A673 (cell line): ENCODE data around the gene CDC37L1. TPM values are rescaled to one million over a fixed set of nuclear protein-coding genes. Genes with fewer than 3 reads are reported as not detected.

ENCODE experiments used
- BruUV-seq: library from RNA; stranded (reverse); fragments of 400-500 nt; replicated peaks from 2 replicates; lab custom pipeline; 2021; lab: Mats Ljungman, UMichigan
- CTCF ChIA-PET: fragments of 300-600 bp; sonication (Branson Sonifier 250); formaldehyde crosslinking; loops from one replicate; lab custom pipeline; 2022; ENCODE audit warnings: antibody characterized with exemption; lab: Charles Lee
- POLR2A ChIA-PET: fragments of 300-600 bp; sonication (Branson Sonifier 250); formaldehyde crosslinking; loops from one replicate; lab custom pipeline; 2022; ENCODE audit warnings: antibody characterized with exemption; ENCODE audit not compliant: low non-redundant PET; lab: Charles Lee
- DNase-seq: peaks from one replicate; pipeline ENCODE4 v3.0.0-alpha.2; 2015; ENCODE audit warnings: low spot score
- H3K27ac ChIP-seq: fragments of 200-600 bp; sonication (generic); 2 replicates; pipeline ENCODE4 v1.5.1; 2016; ENCODE audit warnings: mixed run types, low read depth, mild to moderate bottlenecking, mixed read lengths, antibody characterized with exemption, low read length; ENCODE audit not compliant: poor library complexity, severe bottlenecking
- H3K27me3 ChIP-seq: fragments of 200-600 bp; sonication (generic); replicated peaks from 2 replicates; pipeline ENCODE4 v1.6.1; 2017; ENCODE audit warnings: mixed run types, low read depth, mild to moderate bottlenecking, mixed read lengths, antibody characterized with exemption, low read length; ENCODE audit not compliant: insufficient read depth, poor library complexity
- H3K36me3 ChIP-seq: fragments of 200-600 bp; sonication (generic); 2 replicates; pipeline ENCODE4 v1.6.1; 2016; ENCODE audit warnings: mixed run types, mild to moderate bottlenecking, mixed read lengths, antibody characterized with exemption, low read length; ENCODE audit not compliant: insufficient read depth, poor library complexity, severe bottlenecking
- H3K4me1 ChIP-seq: fragments of 200-600 bp; sonication (generic); 2 replicates; pipeline ENCODE4 v1.6.1; 2017; ENCODE audit warnings: mixed run types, mild to moderate bottlenecking, mixed read lengths, antibody characterized with exemption, low read length; ENCODE audit not compliant: insufficient read depth, poor library complexity, severe bottlenecking
- H3K4me3 ChIP-seq: fragments of 200-600 bp; sonication (generic); 2 replicates; pipeline ENCODE4 v1.5.1; 2016; ENCODE audit warnings: low read depth, mixed run types, mild to moderate bottlenecking, mixed read lengths, low read length; ENCODE audit not compliant: poor library complexity, severe bottlenecking
- H3K9me3 ChIP-seq: fragments of 200-600 bp; sonication (generic); 2 replicates; pipeline ENCODE4 v1.6.1; 2016; ENCODE audit warnings: mixed run types, low read depth, mild to moderate bottlenecking, mixed read lengths, antibody characterized with exemption, low read length; ENCODE audit not compliant: poor library complexity, severe bottlenecking
- CTCF ChIP-seq: fragments of 300-800, 200-600 bp; sonication (generic); conservative IDR thresholded peaks from 2 replicates; pipeline ENCODE4 v1.5.1; 2017; ENCODE audit warnings: low read depth, mild to moderate bottlenecking, antibody characterized with exemption, low read length, moderate library complexity, mixed read lengths
- EZH2 ChIP-seq: fragments of 200-600 bp; sonication (generic); IDR thresholded peaks from 2 replicates; pipeline ENCODE4 v1.6.1; 2017; ENCODE audit warnings: borderline replicate concordance, low read depth, mild to moderate bottlenecking, mixed read lengths, antibody characterized with exemption, low read length; ENCODE audit not compliant: poor library complexity, severe bottlenecking
- intact Hi-C: fragments of 100-400 bp; cut with micrococcal nuclease; formaldehyde crosslinking; loops from one replicate; pipeline ENCODE4 v1.10.0; 2022; ENCODE audit not compliant: unreplicated experiment
- total RNA-seq: library from RNA; stranded (reverse); gene quantifications from 2 replicates; pipeline ENCODE4 v1.2.3, GENCODE V29; 2021

Gene CDC37L1
- total RNA-seq, 1 experiment from 2014 or later: 28.7 TPM

- BruUV-seq: no TSS peak
- intact Hi-C loops: no loop called here
- CTCF ChIA-PET: no interaction called here
- peak; percentile 49 for DNase-seq
- Histone ChIP-seq H3K27ac (peak overlapping the region; percentile 98), H3K4me1 (peaks cover 28% of the 10 kb centered on the region), H3K4me3 (peak overlapping the region; percentile 79), H3K27me3 (no peaks in the 10 kb centered on the region), H3K9me3 (no peaks in the 10 kb centered on the region), H3K36me3 (peaks cover 18% of the 10 kb centered on the region)
- no peak for TF ChIP-seq CTCF
- no peak for TF ChIP-seq EZH2
- POLR2A ChIA-PET: no interaction called here
These were observed 18.2 kb upstream of the CDC37L1 start for GRCh38 chr9:4661165-4661564.

- BruUV-seq: TSS peak; percentile 14
- ChIA-PET CTCF (no interaction called here), POLR2A (no interaction called here)
- H3K27me3 ChIP-seq: no peaks in the 10 kb centered on the region
- peak overlapping the region; percentile 79 for H3K4me3 ChIP-seq
- intact Hi-C loops: loop anchor here (1.0 kb wide), 1 partner anchor 18 kb away; the partner anchor contains the start of gene CDC37L1
- DNase-seq: peak; percentile 52
- H3K9me3 ChIP-seq: no peaks in the 10 kb centered on the region
- H3K36me3 ChIP-seq: peaks cover 18% of the 10 kb centered on the region
- H3K27ac ChIP-seq: peak overlapping the region; percentile 98
- peaks cover 29% of the 10 kb centered on the region for H3K4me1 ChIP-seq
- no peak for TF ChIP-seq EZH2
- no peak for TF ChIP-seq CTCF
These were observed 17.8 kb upstream of the CDC37L1 start for GRCh38 chr9:4661611-4662010.

- DNase-seq: peak; percentile 93
- CTCF ChIA-PET: interaction anchor here (0.6 kb wide), 1 partner anchor 82 kb away, joined by 3 read pairs; no protein-coding TSS in a partner anchor
- BruUV-seq: no TSS peak
- peaks cover 28% of the 10 kb centered on the region for H3K4me1 ChIP-seq
- intact Hi-C loops: loop anchor here (1.0 kb wide), 1 partner anchor 17 kb away; the partner anchor contains the start of gene CDC37L1
- H3K27ac ChIP-seq: peak within 1 kb of the TSS; percentile 98
- no peaks in the 10 kb centered on the region for H3K9me3 ChIP-seq
- peaks cover 18% of the 10 kb centered on the region for H3K36me3 ChIP-seq
- TF ChIP-seq EZH2 (no peak), CTCF (peak; percentile 57)
- POLR2A ChIA-PET: no interaction called here
- H3K4me3 ChIP-seq: peak within 1 kb of the TSS; percentile 79
- H3K27me3 ChIP-seq: no peaks in the 10 kb centered on the region
These were observed 17.0 kb upstream of the CDC37L1 start, which contains the start of gene PLPP6 for GRCh38 chr9:4662108-4662988. PLPP6 (plus strand) TSS chr9:4662294; CDS start chr9:4662376, 82 bp downstream.
